Activated CD8-positive, alpha-beta T cell treated with anti-CD3 and anti-CD28 coated beads for 36 hours (primary cell): ENCODE data around the gene GRAMD2B. TPM values are rescaled to one million over a fixed set of nuclear protein-coding genes. Genes with fewer than 3 reads are reported as not detected.
"Not testable (repeated sequence)": the region's sequence is repeated elsewhere in the genome, so short reads cannot be mapped to it uniquely, and the experiment has no call there.

Experiments
- ATAC-seq: fragments of 200-7000 bp; cut with Tn5 transposase; one replicate; pipeline ENCODE4 v1.10.0; 2021; ENCODE audit warnings: mild to moderate bottlenecking, moderate library complexity
- CTCF ChIA-PET: fragments of 350-600 bp; sonication (Branson Sonifier 250); formaldehyde crosslinking; loops from one replicate; lab custom pipeline; 2021; ENCODE audit warnings: antibody characterized with exemption; lab: Charles Lee
- POLR2A ChIA-PET: fragments of 350-600 bp; sonication (Branson Sonifier 250); formaldehyde crosslinking; loops from one replicate; lab custom pipeline; 2021; ENCODE audit warnings: antibody characterized with exemption; lab: Charles Lee
- DNase-seq: peaks from one replicate; pipeline ENCODE4 v3.0.0-alpha.2; 2020
- H3K27ac Mint-ChIP-seq: one replicate; pipeline ENCODE4 v1.8.0; 2021; ENCODE audit warnings: mild to moderate bottlenecking, mixed read lengths
- H3K27me3 Mint-ChIP-seq: one replicate; pipeline ENCODE4 v1.8.0; 2021; ENCODE audit warnings: mixed read lengths
- H3K36me3 Mint-ChIP-seq: one replicate; pipeline ENCODE4 v1.8.0; 2021; ENCODE audit warnings: low read depth, mixed read lengths
- H3K4me1 Mint-ChIP-seq: one replicate; pipeline ENCODE4 v1.8.0; 2021; ENCODE audit warnings: low read depth, mixed read lengths
- H3K4me3 Mint-ChIP-seq: one replicate; pipeline ENCODE4 v1.8.0; 2021; ENCODE audit warnings: mild to moderate bottlenecking, moderate library complexity, mixed read lengths
- H3K9me3 Mint-ChIP-seq: one replicate; pipeline ENCODE4 v1.8.0; 2021; ENCODE audit warnings: mixed read lengths
- CTCF ChIP-seq: fragments of 200-600 bp; IDR thresholded peaks from one replicate; pipeline ENCODE4 v1.8.0; 2022; ENCODE audit warnings: antibody characterized with exemption, mild to moderate bottlenecking
- intact Hi-C: fragments of 100-400 bp; cut with micrococcal nuclease; formaldehyde crosslinking; loops from one replicate; pipeline ENCODE4 v1.10.0; 2022
- total RNA-seq, 2 experiments: library from RNA; stranded (reverse); gene quantifications; one replicate each; pipeline ENCODE4 v1.2.3, GENCODE V29; 2021

Gene GRAMD2B
- total RNA-seq, 2 experiments from 2014 or later = 8.0 to 8.4 TPM

- Mint-ChIP-seq H3K9me3 (no peaks in the 10 kb centered on the region), H3K4me3 (no peak overlapping the region), H3K4me1 (peaks cover 30% of the 10 kb centered on the region), H3K27ac (no peak overlapping the region), H3K27me3 (no peaks in the 10 kb centered on the region), H3K36me3 (peaks cover 37% of the 10 kb centered on the region)
- intact Hi-C loops = no loop called here
- CTCF ChIA-PET = no interaction called here
- no peak for TF ChIP-seq CTCF
- POLR2A ChIA-PET = no interaction called here
- DNase-seq (no peak), ATAC-seq (no peak)
These were observed 12.5 kb downstream of the GRAMD2B start for GRCh38 chr5:126435714-126436113.

- Mint-ChIP-seq H3K4me3 (no peak overlapping the region), H3K27me3 (no peaks in the 10 kb centered on the region), H3K9me3 (no peaks in the 10 kb centered on the region), H3K27ac (peak overlapping the region; percentile 62), H3K36me3 (peaks cover 29% of the 10 kb centered on the region), H3K4me1 (peaks cover 27% of the 10 kb centered on the region)
- no peak for ATAC-seq
- no peak for TF ChIP-seq CTCF
- intact Hi-C loops = no loop called here
- ChIA-PET POLR2A (interaction anchor here (1.0 to 3.6 kb wide), 3 partner anchors 12 to 36 kb away, joined by 3 to 13 read pairs (median 8); partner anchors contain the start of gene GRAMD2B), CTCF (interaction anchor here (1.0 kb wide), 3 partner anchors 17 to 75 kb away, joined by 3 to 5 read pairs (median 3); no protein-coding TSS in a partner anchor)
- no peak for DNase-seq
These were observed 14.5 kb downstream of the GRAMD2B start for GRCh38 chr5:126437721-126438120.

- Mint-ChIP-seq H3K9me3 (no peaks in the 10 kb centered on the region), H3K27ac (peak overlapping the region; percentile 62), H3K4me3 (no peak overlapping the region), H3K27me3 (no peaks in the 10 kb centered on the region), H3K4me1 (peaks cover 30% of the 10 kb centered on the region), H3K36me3 (peaks cover 29% of the 10 kb centered on the region)
- peak; percentile 91 for ATAC-seq
- intact Hi-C loops = no loop called here
- ChIA-PET CTCF (interaction anchor here (0.8 to 1.0 kb wide), 4 partner anchors 16 to 74 kb away, joined by 3 to 5 read pairs (median 4); no protein-coding TSS in a partner anchor), POLR2A (interaction anchor here (1.0 to 3.6 kb wide), 3 partner anchors 11 to 36 kb away, joined by 3 to 13 read pairs (median 8); partner anchors contain the start of gene GRAMD2B)
- peak; percentile 12 for DNase-seq
- no peak for TF ChIP-seq CTCF
These were observed 15.1 kb downstream of the GRAMD2B start for GRCh38 chr5:126438267-126438666.

- DNase-seq (no peak), ATAC-seq (no peak)
- CTCF ChIA-PET = interaction anchor here (0.8 to 1.0 kb wide), 3 partner anchors 17 to 74 kb away, joined by 3 to 4 read pairs (median 3); no protein-coding TSS in a partner anchor
- Mint-ChIP-seq H3K27me3 (no peaks in the 10 kb centered on the region), H3K4me3 (no peak overlapping the region), H3K27ac (peak overlapping the region; percentile 62), H3K9me3 (no peaks in the 10 kb centered on the region), H3K4me1 (peaks cover 35% of the 10 kb centered on the region), H3K36me3 (peaks cover 29% of the 10 kb centered on the region)
- POLR2A ChIA-PET = interaction anchor here (3.6 kb wide), 1 partner anchor 15 kb away, joined by 13 read pairs; the partner anchor contains the start of gene GRAMD2B
- intact Hi-C loops = no loop called here
- TF ChIP-seq CTCF = no peak
These were observed 15.7 kb downstream of the GRAMD2B start for GRCh38 chr5:126438868-126439267.

GRCh38 chr5:126439724-126440123 lies 16.5 kb downstream of the GRAMD2B start:
- ChIA-PET CTCF (interaction anchor here (1.0 kb wide), 1 partner anchor 101 kb away, joined by 3 read pairs; no protein-coding TSS in a partner anchor), POLR2A (interaction anchor here (3.6 kb wide), 1 partner anchor 16 kb away, joined by 13 read pairs; the partner anchor contains the start of gene GRAMD2B)
- H3K4me3 Mint-ChIP-seq, H3K27me3 Mint-ChIP-seq, H3K9me3 Mint-ChIP-seq, DNase-seq, ATAC-seq, intact Hi-C loops, H3K27ac Mint-ChIP-seq: not testable (repeated sequence)
- Mint-ChIP-seq H3K36me3 (peaks cover 36% of the 10 kb centered on the region), H3K4me1 (peaks cover 43% of the 10 kb centered on the region)
